Esophagus muscularis mucosa (tissue), 3 donors: Measurements from ENCODE around the gene PCGF5.

Source experiments
- POLR2A ChIP-seq: fragments of 450-650 bp; IDR thresholded peaks from one replicate; pipeline ENCODE4 v1.6.1; 2017; ENCODE audit warnings: antibody characterized with exemption, moderate library complexity, mild to moderate bottlenecking, low read depth
- TF ChIP-seq, protein P1 (sequence below), 3 experiments: fragments of 200-600 bp in 2 of 3; fragments of 450-650 bp in 1 of 3; sonication (generic) in 2 of 3; IDR thresholded peaks; one replicate each; pipeline ENCODE4 v1.5.1; 2017 to 2019; ENCODE audit warnings: antibody characterized with exemption in 3 of 3, mild to moderate bottlenecking in 2 of 3, moderate library complexity in 1 of 3

DNA sequence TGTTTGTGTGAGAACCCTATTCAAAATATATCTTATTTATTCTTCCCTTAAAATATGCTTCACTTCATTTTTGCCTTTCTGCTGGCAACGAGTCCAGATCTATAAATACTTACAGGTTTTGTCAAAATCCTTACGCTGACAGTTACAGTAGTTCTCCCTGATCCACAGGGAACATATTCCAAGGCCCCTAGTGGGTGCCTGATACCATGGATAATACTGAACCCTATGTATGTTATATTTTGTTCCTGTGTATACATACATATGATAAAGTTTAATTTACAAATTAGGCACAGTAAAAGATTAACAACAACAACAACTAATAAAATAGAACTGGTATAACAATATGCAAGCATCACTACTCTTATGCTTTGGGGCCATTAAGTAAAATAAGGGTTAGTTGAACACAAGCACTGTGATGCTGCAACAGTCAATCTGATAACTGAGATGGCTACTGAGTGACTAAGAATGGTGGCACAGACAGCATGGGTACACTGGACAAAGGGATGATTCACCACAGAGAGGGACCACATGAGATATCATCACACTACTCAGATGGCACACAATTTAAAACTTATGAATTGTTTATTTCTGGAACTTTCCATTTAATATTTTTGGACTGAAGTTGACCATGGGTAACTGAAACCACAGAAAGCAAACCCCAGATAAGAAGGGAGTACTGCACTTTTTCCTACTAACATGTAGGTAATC, 29.4 kb upstream of the PCGF5 start:
- TF ChIP-seq, protein P1, sequence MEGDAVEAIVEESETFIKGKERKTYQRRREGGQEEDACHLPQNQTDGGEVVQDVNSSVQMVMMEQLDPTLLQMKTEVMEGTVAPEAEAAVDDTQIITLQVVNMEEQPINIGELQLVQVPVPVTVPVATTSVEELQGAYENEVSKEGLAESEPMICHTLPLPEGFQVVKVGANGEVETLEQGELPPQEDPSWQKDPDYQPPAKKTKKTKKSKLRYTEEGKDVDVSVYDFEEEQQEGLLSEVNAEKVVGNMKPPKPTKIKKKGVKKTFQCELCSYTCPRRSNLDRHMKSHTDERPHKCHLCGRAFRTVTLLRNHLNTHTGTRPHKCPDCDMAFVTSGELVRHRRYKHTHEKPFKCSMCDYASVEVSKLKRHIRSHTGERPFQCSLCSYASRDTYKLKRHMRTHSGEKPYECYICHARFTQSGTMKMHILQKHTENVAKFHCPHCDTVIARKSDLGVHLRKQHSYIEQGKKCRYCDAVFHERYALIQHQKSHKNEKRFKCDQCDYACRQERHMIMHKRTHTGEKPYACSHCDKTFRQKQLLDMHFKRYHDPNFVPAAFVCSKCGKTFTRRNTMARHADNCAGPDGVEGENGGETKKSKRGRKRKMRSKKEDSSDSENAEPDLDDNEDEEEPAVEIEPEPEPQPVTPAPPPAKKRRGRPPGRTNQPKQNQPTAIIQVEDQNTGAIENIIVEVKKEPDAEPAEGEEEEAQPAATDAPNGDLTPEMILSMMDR (IDR thresholded peaks at IDR 0.05): no peak
- no peak for TF ChIP-seq POLR2A
